ENCODE data around the gene TMSB4Y. TPM values are rescaled to one million over a fixed set of nuclear protein-coding genes. Genes with fewer than 3 reads are reported as not detected.

Gene TMSB4Y
- total RNA-seq, 1 donor from 2014 or later, result not detected

DNA sequence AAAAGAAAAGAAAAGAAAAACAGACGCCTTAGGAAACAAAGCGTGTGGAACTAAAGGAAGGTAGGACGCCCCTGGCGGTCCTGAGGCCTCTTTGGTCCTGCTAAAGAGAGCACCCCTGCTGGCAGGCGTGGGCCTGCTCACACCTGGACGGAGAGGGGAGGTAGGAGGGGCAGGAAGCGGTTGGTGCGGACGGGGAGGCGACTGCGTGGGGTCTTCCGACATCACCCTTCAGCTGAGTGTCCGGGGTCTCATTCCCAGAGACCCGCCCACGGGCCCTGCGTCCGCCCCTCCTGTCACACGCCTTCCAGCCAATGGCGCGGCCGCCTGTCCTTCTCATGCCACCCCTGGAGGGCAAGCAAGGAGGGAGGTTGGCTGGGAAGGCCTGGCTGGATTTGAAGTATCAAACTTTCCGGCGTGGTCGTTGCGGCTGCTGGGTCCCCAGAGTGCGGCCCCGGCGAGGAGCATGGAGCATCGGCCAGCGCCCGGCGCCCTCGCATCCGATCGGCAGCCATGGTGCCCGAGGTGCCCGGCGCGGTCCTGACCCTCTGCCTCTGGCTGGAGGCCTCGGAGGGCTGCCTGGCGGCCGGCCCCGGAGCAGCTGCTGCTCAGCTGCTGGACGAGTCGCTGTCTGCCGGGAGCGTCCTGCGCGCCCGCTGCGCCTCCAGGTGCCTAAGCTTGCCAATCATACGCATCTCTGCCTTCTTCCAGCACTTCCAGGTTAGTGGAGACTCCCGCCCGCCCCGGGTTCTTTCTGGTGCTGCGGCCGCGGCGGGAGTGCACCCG lies 47.8 kb downstream of the TMSB4Y start:
- Histone ChIP-seq H3K4me3 (no peak overlapping the region), H3K27me3 (no peaks in the 10 kb centered on the region), H3K4me1 (no peaks in the 10 kb centered on the region), H3K9me3 (no peaks in the 10 kb centered on the region), H3K27ac (no peak overlapping the region), H3K36me3 (no peaks in the 10 kb centered on the region)
- intact Hi-C loops (cut with DNase I), result no loop called here
- TF ChIP-seq CTCF (IDR thresholded peaks at IDR 0.05), result no peak
- TF ChIP-seq POLR2A (IDR thresholded peaks at IDR 0.05), result no peak
- no peak for TF ChIP-seq POLR2AphosphoS5 (IDR thresholded peaks at IDR 0.05; ENCODE audit: insufficient read depth in 1 of 2, low read depth in 1 of 2)
- DNase-seq (ENCODE audit: extremely low spot score in 2 of 2), result no peak

DNA sequence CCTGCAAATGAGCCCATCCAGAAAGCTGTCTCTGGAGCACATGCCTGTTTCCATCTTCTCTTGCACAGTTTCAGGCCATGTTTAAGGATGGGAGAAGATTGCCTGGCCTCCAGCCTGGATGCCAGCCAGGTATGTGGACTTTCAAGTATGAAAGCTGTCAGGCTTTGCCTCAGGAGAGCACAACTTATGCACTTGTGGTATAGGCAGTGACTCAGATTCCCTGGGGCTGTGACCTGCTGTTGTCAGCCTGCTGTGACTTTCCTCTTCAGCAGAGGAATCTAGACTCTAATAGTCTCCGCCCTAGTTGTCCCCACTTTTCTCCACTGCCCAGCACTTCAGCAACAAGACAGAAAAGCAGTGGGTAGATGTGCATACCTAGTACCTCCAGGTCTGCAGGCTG lies 51.0 kb downstream of the TMSB4Y start:
- H3K27me3 ChIP-seq, result no peaks in the 10 kb centered on the region
- H3K36me3 ChIP-seq, result no peaks in the 10 kb centered on the region
- intact Hi-C loops (cut with DNase I), result no loop called here
- no peak overlapping the region for H3K27ac ChIP-seq
- H3K4me3 ChIP-seq, result no peak overlapping the region
- H3K9me3 ChIP-seq, result no peaks in the 10 kb centered on the region
- TF ChIP-seq POLR2A (IDR thresholded peaks at IDR 0.05) (no peak), POLR2AphosphoS5 (IDR thresholded peaks at IDR 0.05; ENCODE audit: insufficient read depth in 1 of 2, low read depth in 1 of 2) (no peak), CTCF (IDR thresholded peaks at IDR 0.05) (no peak)
- no peak for DNase-seq (ENCODE audit: extremely low spot score in 2 of 2)
- H3K4me1 ChIP-seq, result no peaks in the 10 kb centered on the region

Other genes starting within 250 kb of the TMSB4Y start
- gene UTY, start 223.9 kb upstream of the TMSB4Y start, total RNA-seq, result not detected

Data from vagina (tissue), 2 donors.